ENCODE measurements around the gene INTS15.

GRCh38 chr7:6622134-6622710 is 32.4 kb downstream of the INTS15 start:
- TF ChIP-seq CTCF (conservative IDR thresholded peaks at IDR 0.05; ENCODE audit: low read length) (no peak), EZH2phosphoT487 (IDR thresholded peaks at IDR 0.05; ENCODE audit: borderline replicate concordance, low read depth, low read length) (no peak)
